Endodermal cell (in vitro differentiated cells): ENCODE measurements around the gene CAMK2D. TPM values are rescaled to one million over a fixed set of nuclear protein-coding genes. Genes with fewer than 3 reads are reported as not detected.

ENCODE experiments used
- DNase-seq: peaks from one replicate; pipeline ENCODE4 v3.0.0-alpha.2; 2017
- H3K27ac ChIP-seq: 2 replicates; pipeline ENCODE4 v1.5.1; 2013; ENCODE audit warnings: mild to moderate bottlenecking, low read depth, low read length, moderate library complexity
- H3K27me3 ChIP-seq: 2 replicates; pipeline ENCODE4 v1.6.1; 2013; ENCODE audit warnings: mild to moderate bottlenecking, low read length, moderate library complexity; ENCODE audit not compliant: insufficient read depth, control insufficient read depth, poor library complexity, severe bottlenecking
- H3K36me3 ChIP-seq: 2 replicates; pipeline ENCODE4 v1.7.0; 2013; ENCODE audit warnings: mild to moderate bottlenecking, low read length, moderate library complexity; ENCODE audit not compliant: control insufficient read depth, insufficient read depth
- H3K4me1 ChIP-seq: one replicate; pipeline ENCODE4 v1.7.0; 2013; ENCODE audit warnings: low read length; ENCODE audit not compliant: control insufficient read depth, insufficient read depth
- H3K4me3 ChIP-seq: 2 replicates; pipeline ENCODE4 v1.5.1; 2013; ENCODE audit warnings: mild to moderate bottlenecking, low read length, moderate library complexity
- H3K9ac ChIP-seq: 2 replicates; pipeline ENCODE4 v1.6.1; 2013; ENCODE audit warnings: mild to moderate bottlenecking, low read length, moderate library complexity; ENCODE audit not compliant: poor library complexity, severe bottlenecking; ENCODE audit errors: extremely low read depth
- H3K9me3 ChIP-seq: 2 replicates; pipeline ENCODE4 v1.6.1; 2013; ENCODE audit warnings: mild to moderate bottlenecking, low read length, moderate library complexity; ENCODE audit not compliant: control insufficient read depth
- H3K27ac Mint-ChIP-seq: 2 replicates; pipeline ENCODE4 v1.8.0; 2020; ENCODE audit warnings: mixed read lengths
- H3K27me3 Mint-ChIP-seq: 2 replicates; pipeline ENCODE4 v1.8.0; 2021; ENCODE audit warnings: mild to moderate bottlenecking, mixed read lengths; ENCODE audit not compliant: insufficient read depth
- H3K36me3 Mint-ChIP-seq: 2 replicates; pipeline ENCODE4 v1.8.0; 2020; ENCODE audit warnings: low read depth, mixed read lengths
- H3K4me1 Mint-ChIP-seq: 2 replicates; pipeline ENCODE4 v1.8.0; 2020; ENCODE audit warnings: mixed read lengths
- H3K4me3 Mint-ChIP-seq: 2 replicates; pipeline ENCODE4 v1.8.0; 2020; ENCODE audit warnings: mild to moderate bottlenecking, moderate library complexity, mixed read lengths
- H3K9me3 Mint-ChIP-seq: 2 replicates; pipeline ENCODE4 v1.8.0; 2020; ENCODE audit warnings: mild to moderate bottlenecking, mixed read lengths
- WGBS, 2 experiments: methylation state at CpG; one replicate each; pipeline versions ENCODE4 v1.1.5 to v1.1.7; 2013; ENCODE audit warnings: missing lambda C conversion rate in 2 of 2, mixed read lengths in 1 of 2; ENCODE audit not compliant: insufficient coverage in 1 of 2, insufficient read length in 1 of 2; 5-methylcytosine and 5-hydroxymethylcytosine counted together
- total RNA-seq, 2 donors: library from RNA; stranded (reverse); fragmentation: NEBNext Ultra II Directional in 1 of 2; extraction: Animal tissue kit (Norgen Biotek cat#: 25700) in 1 of 2; gene quantifications; 2 replicates in 1 of 2; 3 replicates in 1 of 2; pipeline ENCODE4 v1.2.1, GENCODE V29; 2021
- TF ChIP-seq, protein P1 (sequence below): fragments of 200-600 bp; sonication (generic); conservative IDR thresholded peaks from 2 replicates; pipeline ENCODE4 v1.5.0; 2021; ENCODE audit warnings: antibody characterized with exemption, mild to moderate bottlenecking

Gene CAMK2D
- total RNA-seq, 2 donors from 2014 or later, result 91.1 to 120 TPM

DNA sequence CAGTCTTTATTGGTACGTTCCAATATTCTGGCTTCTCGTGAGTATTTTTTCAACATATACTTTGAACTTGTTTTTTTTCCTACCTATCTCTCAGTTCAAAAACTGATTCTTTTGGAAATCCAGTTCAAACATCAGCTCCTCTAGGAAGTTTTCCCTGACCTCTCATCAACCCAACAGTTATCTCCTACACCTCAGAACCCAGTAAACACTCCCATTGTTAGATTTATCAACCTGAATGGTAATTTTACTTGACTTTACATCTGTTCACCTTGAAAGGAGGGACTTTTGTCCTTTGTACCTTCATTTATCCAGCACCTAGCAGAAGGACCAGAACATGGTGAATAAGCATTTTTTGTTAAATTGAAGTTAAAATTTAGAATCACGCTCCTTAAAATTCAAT is 13.6 kb downstream of the CAMK2D start:
- peaks cover 11% of the 10 kb centered on the region for H3K36me3 Mint-ChIP-seq

DNA sequence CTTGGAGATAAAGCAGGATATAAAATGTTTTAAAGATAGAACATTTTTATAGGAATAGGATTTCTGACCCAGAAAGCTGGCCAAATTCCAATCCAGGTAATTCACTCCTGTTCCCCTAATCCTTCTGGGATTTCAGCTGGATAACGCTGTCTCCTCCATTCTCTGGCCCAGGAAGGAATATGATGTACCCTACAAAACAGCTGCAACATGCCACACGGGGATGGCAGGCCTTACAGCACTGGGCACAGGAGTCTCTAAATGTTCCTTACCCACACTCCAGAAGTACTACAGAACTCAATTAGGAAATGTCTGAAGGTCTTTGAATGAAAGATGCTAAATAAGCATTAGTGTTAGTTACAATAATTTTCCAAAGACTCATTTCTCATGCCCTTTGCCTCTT is 15.8 kb downstream of the CAMK2D start:
- Mint-ChIP-seq H3K4me3 (no peak overlapping the region), H3K4me1 (peaks cover 27% of the 10 kb centered on the region), H3K27ac (peak overlapping the region; percentile 46), H3K9me3 (peaks cover under 1% of the 10 kb centered on the region), H3K36me3 (peaks cover 5% of the 10 kb centered on the region), H3K27me3 (no peaks in the 10 kb centered on the region)
- WGBS, 2 experiments, result 93% methylated on average over 2 of the region's 2 CpGs; no CpG with 5 or more reads in 1 of the 2 experiments
- H3K9me3 ChIP-seq, result no peaks in the 10 kb centered on the region
- no peak overlapping the region for H3K4me3 ChIP-seq
- H3K27me3 ChIP-seq, result no peaks in the 10 kb centered on the region
- DNase-seq, result no peak
- no peak overlapping the region for H3K27ac ChIP-seq
- H3K9ac ChIP-seq, result no peak overlapping the region
- H3K4me1 ChIP-seq, result peaks cover 5% of the 10 kb centered on the region
- H3K36me3 ChIP-seq, result peaks cover 26% of the 10 kb centered on the region
- TF ChIP-seq, protein P1, sequence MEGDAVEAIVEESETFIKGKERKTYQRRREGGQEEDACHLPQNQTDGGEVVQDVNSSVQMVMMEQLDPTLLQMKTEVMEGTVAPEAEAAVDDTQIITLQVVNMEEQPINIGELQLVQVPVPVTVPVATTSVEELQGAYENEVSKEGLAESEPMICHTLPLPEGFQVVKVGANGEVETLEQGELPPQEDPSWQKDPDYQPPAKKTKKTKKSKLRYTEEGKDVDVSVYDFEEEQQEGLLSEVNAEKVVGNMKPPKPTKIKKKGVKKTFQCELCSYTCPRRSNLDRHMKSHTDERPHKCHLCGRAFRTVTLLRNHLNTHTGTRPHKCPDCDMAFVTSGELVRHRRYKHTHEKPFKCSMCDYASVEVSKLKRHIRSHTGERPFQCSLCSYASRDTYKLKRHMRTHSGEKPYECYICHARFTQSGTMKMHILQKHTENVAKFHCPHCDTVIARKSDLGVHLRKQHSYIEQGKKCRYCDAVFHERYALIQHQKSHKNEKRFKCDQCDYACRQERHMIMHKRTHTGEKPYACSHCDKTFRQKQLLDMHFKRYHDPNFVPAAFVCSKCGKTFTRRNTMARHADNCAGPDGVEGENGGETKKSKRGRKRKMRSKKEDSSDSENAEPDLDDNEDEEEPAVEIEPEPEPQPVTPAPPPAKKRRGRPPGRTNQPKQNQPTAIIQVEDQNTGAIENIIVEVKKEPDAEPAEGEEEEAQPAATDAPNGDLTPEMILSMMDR, result no peak

More for the DNA sequence above, 13.6 kb downstream of the CAMK2D start:
- Histone ChIP-seq H3K9me3 (no peaks in the 10 kb centered on the region), H3K36me3 (peaks cover 13% of the 10 kb centered on the region), H3K9ac (no peak overlapping the region), H3K4me3 (peak overlapping the region; percentile 35), H3K27ac (no peak overlapping the region), H3K4me1 (peaks cover 5% of the 10 kb centered on the region), H3K27me3 (no peaks in the 10 kb centered on the region)
- WGBS, 2 experiments, result 73 to 79% methylated on average over 2 to 3 of the region's 3 CpGs
- H3K27ac Mint-ChIP-seq, result peak overlapping the region; percentile 63
- no peak for DNase-seq
- peaks cover 37% of the 10 kb centered on the region for H3K4me1 Mint-ChIP-seq
- H3K27me3 Mint-ChIP-seq, result no peaks in the 10 kb centered on the region
- peaks cover 3% of the 10 kb centered on the region for H3K9me3 Mint-ChIP-seq
- peak overlapping the region; percentile 38 for H3K4me3 Mint-ChIP-seq
- TF ChIP-seq, protein P1, result no peak

DNA sequence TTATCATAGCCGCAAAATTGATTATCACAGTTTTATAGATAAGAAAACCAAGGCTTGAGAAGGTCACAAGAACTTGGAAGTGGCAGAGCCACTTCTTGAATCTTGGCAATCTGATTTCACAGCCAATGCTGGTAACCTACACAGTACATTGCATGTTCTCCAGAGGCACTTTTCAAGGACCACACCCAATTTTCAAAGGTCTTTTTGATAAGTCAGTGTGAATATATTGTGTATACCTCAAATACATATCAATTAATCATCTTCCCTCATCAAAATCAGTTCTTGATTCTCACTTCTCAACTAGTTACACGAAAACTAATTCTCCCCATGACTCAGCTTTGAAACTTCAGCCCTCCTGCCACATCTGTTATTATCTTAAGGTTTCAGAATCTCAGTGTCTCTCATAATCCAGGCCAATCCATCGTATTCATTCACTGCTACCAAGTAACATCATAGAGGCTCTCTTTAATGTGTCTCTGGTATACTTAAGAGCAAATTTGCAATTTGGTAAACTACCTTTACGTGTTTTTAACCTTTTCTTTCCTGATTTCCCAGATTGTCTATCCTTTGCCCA is 16.8 kb downstream of the CAMK2D start:
- Mint-ChIP-seq H3K27ac (no peak overlapping the region), H3K36me3 (peaks cover 5% of the 10 kb centered on the region), H3K27me3 (no peaks in the 10 kb centered on the region), H3K9me3 (no peaks in the 10 kb centered on the region), H3K4me1 (peaks cover 20% of the 10 kb centered on the region), H3K4me3 (no peak overlapping the region)
- no peak for DNase-seq
- Histone ChIP-seq H3K9ac (no peak overlapping the region), H3K27ac (no peak overlapping the region), H3K36me3 (peaks cover 32% of the 10 kb centered on the region), H3K4me1 (peaks cover 5% of the 10 kb centered on the region), H3K9me3 (no peaks in the 10 kb centered on the region), H3K27me3 (no peaks in the 10 kb centered on the region), H3K4me3 (peak overlapping the region; percentile 16)
- WGBS, 2 experiments, result 81 to 95% methylated on average over 4 of the region's 4 CpGs
- TF ChIP-seq, protein P1, result no peak
